Muscle of arm (tissue), 12 donors: ENCODE measurements around the gene CHST13. TPM values are rescaled to one million over a fixed set of nuclear protein-coding genes. Genes with fewer than 3 reads are reported as not detected.

Experiments used
- DNase-seq: peaks from one replicate; pipeline ENCODE4 v3.0.0-alpha.2; 2013
- polyA plus RNA-seq, 12 donors: library from polyadenylated mRNA; unstranded; fragments of 120-200 nt; gene quantifications; one replicate each; pipeline ENCODE4 v1.2.1, GENCODE V29; 2013; ENCODE audit not compliant: insufficient read length in 12 of 12

CHST13 gene
- polyA plus RNA-seq, 12 donors: 0.11 to 24.0 (median 0.21) TPM; not detected in 3

GRCh38 chr3:126553284-126554084, 29.5 kb downstream of the CHST13 start:
- DNase-seq: no peak

GRCh38 chr3:126554560-126555525, 30.9 kb downstream of the CHST13 start:
- DNase-seq: no peak

- DNase-seq: no peak
Measured at GRCh38 chr3:126555795-126556636, 32.1 kb downstream of the CHST13 start.

DNA sequence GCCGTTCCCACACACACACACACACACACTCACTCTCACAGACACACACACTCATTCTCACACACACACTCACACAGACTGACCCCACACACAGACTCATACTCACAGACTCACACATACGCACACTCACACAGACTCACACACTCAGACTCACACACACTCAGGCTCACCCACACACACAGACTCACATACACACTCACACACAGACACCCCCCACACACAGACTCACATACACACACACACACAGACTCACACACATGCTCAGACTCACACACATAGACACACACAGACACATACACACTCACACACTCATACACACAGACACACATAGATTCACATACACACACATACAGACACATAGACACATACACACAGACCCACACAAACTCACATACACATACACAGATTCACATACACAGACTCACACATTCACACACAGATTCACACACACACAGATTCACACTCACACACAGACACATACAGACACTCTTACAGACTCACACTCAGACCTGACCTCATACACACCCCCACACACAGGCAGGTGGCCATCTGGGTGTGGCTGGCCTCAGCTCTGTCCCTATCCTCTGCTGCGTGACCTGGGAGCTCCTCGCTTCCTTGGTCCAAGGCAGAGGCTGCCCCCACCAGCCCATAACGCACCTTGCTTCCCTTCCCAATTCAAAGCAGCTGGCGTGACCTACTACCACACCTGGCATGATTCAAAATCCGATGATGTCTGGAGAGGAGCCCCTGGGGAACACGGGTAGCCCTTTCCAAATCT, 32.9 kb downstream of the CHST13 start:
- no peak for DNase-seq

- no peak for DNase-seq
Measured at GRCh38 chr3:126557415-126557745, 33.4 kb downstream of the CHST13 start.

DNA sequence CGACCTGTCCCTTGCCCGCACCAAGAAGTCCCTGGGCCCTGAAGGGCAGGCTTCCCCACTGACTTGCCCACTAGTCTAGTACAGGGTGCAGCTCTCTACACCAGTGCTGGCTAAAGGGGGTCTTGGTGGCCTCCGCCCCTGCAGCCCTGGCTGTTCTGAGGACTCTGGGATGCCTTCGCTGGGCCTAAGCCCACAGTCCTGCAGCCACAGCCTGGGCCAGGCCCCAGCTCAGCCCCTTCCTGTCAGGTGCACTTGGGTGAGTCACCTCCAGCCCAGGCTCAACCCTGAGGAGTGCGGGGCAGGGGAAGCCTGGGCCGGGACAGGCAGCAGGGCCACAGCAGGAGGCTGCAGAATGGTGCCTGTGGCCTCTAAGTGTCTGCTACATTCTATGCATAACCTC, 33.8 kb downstream of the CHST13 start:
- no peak for DNase-seq

DNA sequence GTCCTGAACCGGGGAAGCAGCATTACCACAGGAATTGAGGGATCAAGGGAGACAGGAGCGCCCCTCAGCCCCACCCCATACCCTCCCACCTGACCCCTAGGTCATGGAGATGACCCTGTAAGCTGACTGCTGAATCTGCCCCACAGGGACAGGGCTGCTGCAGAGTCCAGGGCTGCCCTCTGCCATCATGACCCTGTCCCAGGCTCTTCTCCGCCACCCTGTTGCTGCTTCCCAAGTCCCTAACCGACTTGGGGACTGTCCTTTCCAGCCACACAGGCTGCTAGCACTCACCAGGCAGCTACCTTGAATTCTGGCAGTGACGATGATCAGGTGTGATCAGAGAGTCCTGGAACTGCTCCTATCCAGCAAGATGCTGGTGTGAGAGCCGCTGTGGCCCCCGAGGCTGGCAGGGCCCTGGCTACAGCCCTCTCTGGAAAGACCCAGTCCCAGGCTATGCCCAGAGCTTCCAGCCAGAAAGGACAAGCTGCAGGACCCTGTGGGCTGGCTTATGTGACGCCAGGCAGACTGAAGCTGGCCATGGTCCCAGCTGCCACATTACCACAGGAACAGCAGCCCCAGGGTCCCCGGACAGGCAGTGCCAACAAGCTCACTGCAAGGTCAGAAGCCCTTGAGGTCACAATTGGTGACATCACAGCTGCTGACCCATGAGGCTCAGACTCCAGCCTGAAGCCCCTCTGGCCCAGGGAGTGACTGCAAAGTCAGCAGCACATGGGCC, 34.5 kb downstream of the CHST13 start, which contains the start of gene C3orf22:
Gene C3orf22, minus strand, starts transcription at position 597 of the 736 bp plus-strand sequence. CDS start 5,542 bp downstream, outside the sequence.
- no peak for DNase-seq

DNA sequence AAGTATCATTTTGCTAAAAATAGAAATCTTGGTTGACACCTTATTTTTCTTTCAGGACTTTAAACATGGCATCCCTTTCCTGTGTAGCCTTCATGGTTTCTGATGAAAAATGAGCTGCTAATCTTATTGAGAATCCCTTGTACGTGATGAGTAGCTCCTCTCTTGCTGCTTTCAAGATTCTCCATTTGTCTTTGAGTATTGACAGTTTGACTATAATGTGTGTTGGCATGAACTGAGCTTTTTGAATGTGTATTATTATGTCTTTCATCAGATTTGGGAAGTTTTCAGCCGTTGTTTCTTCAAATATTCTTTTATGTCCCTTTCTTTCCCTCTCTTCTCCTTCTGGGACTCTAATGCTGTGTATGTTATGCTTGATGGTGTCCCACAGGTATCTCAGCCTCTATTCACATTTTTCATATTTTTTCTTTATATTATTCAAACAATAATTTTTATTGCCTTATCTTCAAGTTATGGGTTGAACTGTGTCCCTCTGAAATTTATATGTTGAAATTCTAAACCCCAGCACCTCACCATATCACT, 38.9 kb downstream of the CHST13 start:
- DNase-seq: no peak

- no peak for DNase-seq
Measured at GRCh38 chr3:126567696-126568438, 43.9 kb downstream of the CHST13 start.

- DNase-seq: no peak
Measured at GRCh38 chr3:126568776-126569342, 44.9 kb downstream of the CHST13 start.

- no peak for DNase-seq
Measured at GRCh38 chr3:126569390-126569975, 45.5 kb downstream of the CHST13 start.

- DNase-seq: no peak
Measured at GRCh38 chr3:126570103-126570541, 46.2 kb downstream of the CHST13 start.

- no peak for DNase-seq
Measured at GRCh38 chr3:126571078-126571477, 47.1 kb downstream of the CHST13 start.

GRCh38 chr3:126573492-126574117, 49.6 kb downstream of the CHST13 start:
- DNase-seq: no peak

DNA sequence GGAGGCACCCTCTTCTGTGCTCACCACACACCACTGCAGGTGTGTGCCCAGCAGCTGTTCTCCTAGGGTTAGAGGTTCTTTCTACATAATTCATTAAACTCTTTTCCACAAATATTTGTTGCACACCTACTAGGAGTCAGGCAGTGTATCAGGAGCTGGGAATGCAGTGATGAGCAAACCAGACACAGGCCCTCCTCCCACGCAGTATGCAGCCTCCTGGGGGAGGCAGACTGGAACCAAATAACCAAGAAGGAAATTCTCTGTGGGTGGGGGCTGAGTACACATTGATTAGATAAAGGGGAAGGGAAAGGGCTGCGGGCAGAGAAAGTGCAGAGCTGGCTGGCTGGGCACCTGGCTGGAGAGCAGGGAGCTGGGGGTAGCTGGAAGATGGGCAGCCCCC, 53.3 kb downstream of the CHST13 start:
- DNase-seq: no peak

DNA sequence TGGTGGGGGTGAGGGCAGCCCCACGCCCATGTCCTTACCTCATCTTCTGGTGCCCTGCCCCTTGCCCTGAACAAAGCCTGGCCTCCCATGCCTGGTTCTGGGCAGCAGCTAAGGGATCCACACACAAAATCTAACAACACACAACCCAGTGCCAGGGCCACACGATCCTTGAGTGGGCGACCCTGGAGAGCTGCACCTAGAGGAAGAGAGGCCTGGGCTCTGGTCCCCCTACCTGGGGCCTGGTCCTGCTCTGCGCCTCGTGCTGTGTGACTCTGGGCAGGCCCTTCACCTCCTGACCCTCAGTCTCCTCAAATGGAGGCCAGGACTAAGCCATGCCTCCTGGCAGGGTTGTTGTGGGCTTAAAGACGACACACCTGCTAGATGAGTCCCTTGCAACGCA, 54.7 kb downstream of the CHST13 start:
- DNase-seq: no peak

- no peak for DNase-seq
Measured at GRCh38 chr3:126580746-126581145, 56.8 kb downstream of the CHST13 start.

GRCh38 chr3:126581569-126581968, 57.6 kb downstream of the CHST13 start:
- no peak for DNase-seq
